ENCODE data around the gene CFAP119. TPM values are rescaled to one million over a fixed set of nuclear protein-coding genes. Genes with fewer than 3 reads are reported as not detected.
A peak's percentile ranks its signal among the peaks of the same experiment; 100 is the strongest.

CFAP119 gene
- total RNA-seq, 1 experiment from 2014 or later = 11.7 TPM

- intact Hi-C loops (cut with micrococcal nuclease; ENCODE audit: unreplicated experiment) = loop anchor here (5.0 kb wide), 1 partner anchor 174 kb away; the partner anchor contains the start of gene FBXL19
- peak; percentile 100 for DNase-seq (ENCODE audit: low spot score)
- H3K9me3 ChIP-seq (ENCODE audit: low read depth, low read length, poor library complexity, severe bottlenecking) = no peaks in the 10 kb centered on the region
- TF ChIP-seq EZH2 (IDR thresholded peaks at IDR 0.05; ENCODE audit: borderline replicate concordance, low read depth, low read length, poor library complexity, severe bottlenecking) = no peak
- TF ChIP-seq CTCF (conservative IDR thresholded peaks at IDR 0.05; ENCODE audit: low read depth, low read length) = no peak
- H3K27me3 ChIP-seq (replicated peaks; ENCODE audit: insufficient read depth, low read depth, low read length, poor library complexity) = no peaks in the 10 kb centered on the region
- H3K27ac ChIP-seq (ENCODE audit: low read depth, low read length, poor library complexity, severe bottlenecking) = peak within 1 kb of the TSS; percentile 84
- POLR2A ChIA-PET (ENCODE audit: low non-redundant PET) = interaction anchor here (0.6 kb wide), 1 partner anchor 605 kb away, joined by 3 read pairs; no protein-coding TSS in a partner anchor
- CTCF ChIA-PET = interaction anchor here (1.0 kb wide), 1 partner anchor 99 kb away, joined by 3 read pairs; no protein-coding TSS in a partner anchor
- peaks cover 12% of the 10 kb centered on the region for H3K36me3 ChIP-seq (ENCODE audit: insufficient read depth, low read length, poor library complexity, severe bottlenecking)
- H3K4me1 ChIP-seq (ENCODE audit: insufficient read depth, low read length, poor library complexity, severe bottlenecking) = no peaks in the 10 kb centered on the region
- H3K4me3 ChIP-seq (ENCODE audit: low read depth, low read length, poor library complexity, severe bottlenecking) = peak within 1 kb of the TSS; percentile 64
- BruUV-seq (replicated peaks) = no TSS peak
Measured at GRCh38 chr16:30747799-30748633, 13.8 kb downstream of the CFAP119 start, which contains the start of gene PHKG2. Gene PHKG2, plus strand, starts transcription at chr16:30748425. Its CDS starts 396 bp downstream, at chr16:30748821.

- BruUV-seq (replicated peaks) = no TSS peak
- Histone ChIP-seq H3K27me3 (replicated peaks; ENCODE audit: insufficient read depth, low read depth, low read length, poor library complexity) (no peaks in the 10 kb centered on the region), H3K4me3 (ENCODE audit: low read depth, low read length, poor library complexity, severe bottlenecking) (peak overlapping the region; percentile 64), H3K9me3 (ENCODE audit: low read depth, low read length, poor library complexity, severe bottlenecking) (no peaks in the 10 kb centered on the region), H3K4me1 (ENCODE audit: insufficient read depth, low read length, poor library complexity, severe bottlenecking) (no peaks in the 10 kb centered on the region), H3K36me3 (ENCODE audit: insufficient read depth, low read length, poor library complexity, severe bottlenecking) (peaks cover 13% of the 10 kb centered on the region), H3K27ac (ENCODE audit: low read depth, low read length, poor library complexity, severe bottlenecking) (peak overlapping the region; percentile 84)
- intact Hi-C loops (cut with micrococcal nuclease; ENCODE audit: unreplicated experiment) = loop anchor here (5.0 kb wide), 1 partner anchor 175 kb away; the partner anchor contains the start of gene FBXL19
- CTCF ChIA-PET = no interaction called here
- POLR2A ChIA-PET (ENCODE audit: low non-redundant PET) = interaction anchor here (0.6 kb wide), 1 partner anchor 604 kb away, joined by 3 read pairs; no protein-coding TSS in a partner anchor
- TF ChIP-seq EZH2 (IDR thresholded peaks at IDR 0.05; ENCODE audit: borderline replicate concordance, low read depth, low read length, poor library complexity, severe bottlenecking) (no peak), CTCF (conservative IDR thresholded peaks at IDR 0.05; ENCODE audit: low read depth, low read length) (no peak)
- DNase-seq (ENCODE audit: low spot score) = no peak
Measured at GRCh38 chr16:30747331-30747730, 14.5 kb downstream of the CFAP119 start.

- DNase-seq (ENCODE audit: low spot score) = no peak
- intact Hi-C loops (cut with micrococcal nuclease; ENCODE audit: unreplicated experiment) = loop anchor here (5.0 kb wide), 1 partner anchor 176 kb away; the partner anchor contains the start of gene FBXL19
- BruUV-seq (replicated peaks) = no TSS peak
- CTCF ChIA-PET = no interaction called here
- no peaks in the 10 kb centered on the region for H3K27me3 ChIP-seq (replicated peaks; ENCODE audit: insufficient read depth, low read depth, low read length, poor library complexity)
- POLR2A ChIA-PET (ENCODE audit: low non-redundant PET) = no interaction called here
- peaks cover 19% of the 10 kb centered on the region for H3K36me3 ChIP-seq (ENCODE audit: insufficient read depth, low read length, poor library complexity, severe bottlenecking)
- TF ChIP-seq CTCF (conservative IDR thresholded peaks at IDR 0.05; ENCODE audit: low read depth, low read length) = no peak
- no peak for TF ChIP-seq EZH2 (IDR thresholded peaks at IDR 0.05; ENCODE audit: borderline replicate concordance, low read depth, low read length, poor library complexity, severe bottlenecking)
- H3K27ac ChIP-seq (ENCODE audit: low read depth, low read length, poor library complexity, severe bottlenecking) = no peak overlapping the region
- H3K9me3 ChIP-seq (ENCODE audit: low read depth, low read length, poor library complexity, severe bottlenecking) = no peaks in the 10 kb centered on the region
- no peak overlapping the region for H3K4me3 ChIP-seq (ENCODE audit: low read depth, low read length, poor library complexity, severe bottlenecking)
- H3K4me1 ChIP-seq (ENCODE audit: insufficient read depth, low read length, poor library complexity, severe bottlenecking) = no peaks in the 10 kb centered on the region
Measured at GRCh38 chr16:30746638-30747175, 15.2 kb downstream of the CFAP119 start.
